ENCODE results near the gene WWOX. TPM values are rescaled to one million over a fixed set of nuclear protein-coding genes. Genes with fewer than 3 reads are reported as not detected.

Gene WWOX
- total and polyA plus RNA-seq, 2 of the 8 experiments (the other 6 are each of a cell fraction or from before 2014, with no cell fraction given): 5.4 to 16.7 TPM

GRCh38 chr16:78091419-78091818 lies 8.0 kb upstream of the WWOX start:
- Histone ChIP-seq H3K23ac (ENCODE audit: insufficient read length) (no peak overlapping the region), H2BK20ac (ENCODE audit: low read length) (no peak overlapping the region), H3K79me1 (ENCODE audit: low read depth, low read length) (no peaks in the 10 kb centered on the region), H3K23me2 (ENCODE audit: low read depth, low read length) (no peaks in the 10 kb centered on the region), H3K27ac (ENCODE audit: low read depth, low read length) (no peak overlapping the region), H2AK5ac (ENCODE audit: low read depth, low read length) (no peak overlapping the region), H3K14ac (ENCODE audit: insufficient read length) (no peak overlapping the region), H2BK12ac (ENCODE audit: low read depth, low read length) (no peak overlapping the region), H2BK15ac (ENCODE audit: low read length) (no peak overlapping the region), H3K4ac (replicated peaks; ENCODE audit: insufficient read length, low read depth, low read length) (no peak overlapping the region), H3K27me3 (replicated peaks in 1 of 4; ENCODE audit: control insufficient read depth in 3 of 4, extremely low read depth in 1 of 4, insufficient read depth in 3 of 4, low read length in 3 of 4) (peaks cover 0 to 6% (median under 1%) of the 10 kb centered on the region in 4 experiments; a peak in 4 of 7 replicates), H3K9me3 (ENCODE audit: insufficient read depth in 2 of 2, low read depth in 1 of 2, low read length in 1 of 2) (no peaks in the 10 kb centered on the region), H3K4me3 (ENCODE audit: extremely low read depth in 1 of 4, insufficient read depth in 2 of 4, low read depth in 3 of 4, low read length in 4 of 4) (no peak overlapping the region), H3K79me2 (ENCODE audit: control insufficient read depth in 1 of 2, insufficient read depth in 2 of 2, low read length in 2 of 2) (no peaks in the 10 kb centered on the region), H3K4me1 (replicated peaks in 1 of 4; ENCODE audit: control insufficient read depth in 3 of 4, insufficient read depth in 4 of 4, low read length in 3 of 4) (no peaks in the 10 kb centered on the region), H3K4me2 (ENCODE audit: insufficient read depth in 1 of 2, low read depth in 2 of 2, low read length in 2 of 2) (no peak overlapping the region), H2BK5ac (ENCODE audit: low read depth, low read length) (no peak overlapping the region), H3K9ac (replicated peaks in 1 of 4; ENCODE audit: extremely low read depth in 1 of 4, low read depth in 3 of 4, low read length in 3 of 4) (no peak overlapping the region), H3K36me3 (ENCODE audit: control insufficient read depth in 2 of 4, insufficient read depth in 4 of 4, low read length in 3 of 4) (no peaks in the 10 kb centered on the region), H4K91ac (replicated peaks; ENCODE audit: insufficient read length, low read length) (no peak overlapping the region), H2AFZ (ENCODE audit: low read length) (no peak overlapping the region), H2BK120ac (replicated peaks; ENCODE audit: low read depth, low read length) (no peak overlapping the region), H4K5ac (ENCODE audit: insufficient read length, low read depth, low read length) (no peak overlapping the region), H4K20me1 (replicated peaks in 1 of 2; ENCODE audit: control insufficient read depth in 1 of 2, insufficient read depth in 2 of 2, low read length in 2 of 2) (no peaks in the 10 kb centered on the region), H4K8ac (ENCODE audit: extremely low read depth, insufficient read depth, low read length) (no peak overlapping the region), H3K18ac (ENCODE audit: extremely low read depth, low read length) (no peak overlapping the region), H3K56ac (replicated peaks; ENCODE audit: insufficient read length, low read depth, low read length) (no peak overlapping the region)
- CTCF ChIA-PET (ENCODE audit: partially characterized antibody): interaction anchor here (0.6 to 5.3 kb wide), 5 partner anchors 9 to 431 kb away, joined by 3 to 20 read pairs (median 4); no protein-coding TSS in a partner anchor
- POLR2A ChIA-PET (ENCODE audit: partially characterized antibody): no interaction called here
- WGBS, 2 experiments (ENCODE audit: extremely low coverage in 1 of 2, insufficient coverage in 1 of 2, insufficient read length in 1 of 2, insufficient replicate concordance in 2 of 2, low coverage in 1 of 2, low lambda C conversion rate in 2 of 2, missing lambda C conversion rate in 1 of 2): 78% methylated on average over 1 of the region's 1 CpG; no CpG with 5 or more reads in 1 of the 2 experiments
- DNase-seq (ENCODE audit: low read depth in 1 of 2, low spot score in 2 of 2) (no peak), FAIRE-seq (no peak)
- no peak for TF ChIP-seq RNF2 (IDR thresholded peaks at IDR 0.05; ENCODE audit: borderline replicate concordance, low read depth, low read length, missing control alignments, poor library complexity, severe bottlenecking)
- no peak for TF ChIP-seq RXRA (IDR thresholded peaks at IDR 0.05; ENCODE audit: insufficient read depth, low read depth, low read length)
- no peak for TF ChIP-seq SAP30 (IDR thresholded peaks at IDR 0.05; ENCODE audit: insufficient read depth, insufficient replicate concordance, low read length)
- no peak for TF ChIP-seq BRCA1 (IDR thresholded peaks at IDR 0.05; ENCODE audit: low read depth, low read length)
- TF ChIP-seq SP4 (IDR thresholded peaks at IDR 0.05; ENCODE audit: low read length): no peak
- no peak for TF ChIP-seq MAFK (IDR thresholded peaks at IDR 0.05; ENCODE audit: low read depth, low read length)
- TF ChIP-seq RFX5 (IDR thresholded peaks at IDR 0.05; ENCODE audit: borderline replicate concordance, low read depth, low read length): no peak
- TF ChIP-seq HDAC2 (IDR thresholded peaks at IDR 0.05; ENCODE audit: borderline replicate concordance in 1 of 2, low read depth in 2 of 2, low read length in 2 of 2): no peak
- TF ChIP-seq SP2 (IDR thresholded peaks at IDR 0.05; ENCODE audit: low read length): no peak
- no peak for TF ChIP-seq RBBP5 (IDR thresholded peaks at IDR 0.05; ENCODE audit: borderline replicate concordance, low read depth, low read length)
- no peak for TF ChIP-seq KDM5A (IDR thresholded peaks at IDR 0.05; ENCODE audit: low read length)
- TF ChIP-seq SRF (IDR thresholded peaks at IDR 0.05; ENCODE audit: low read depth, low read length): no peak
- no peak for TF ChIP-seq JUN (IDR thresholded peaks at IDR 0.05; ENCODE audit: low read depth, low read length)
- TF ChIP-seq SP1 (IDR thresholded peaks at IDR 0.05; ENCODE audit: low read depth, low read length): no peak
- no peak for TF ChIP-seq CHD2 (IDR thresholded peaks at IDR 0.05; ENCODE audit: low read length)

All from H1 (cell line).